IMR-90 (cell line): Measurements from ENCODE around the gene PGC. TPM values are rescaled to one million over a fixed set of nuclear protein-coding genes. Genes with fewer than 3 reads are reported as not detected.

Source experiments
- ATAC-seq: fragments of 200-7000 bp; cut with Tn5 transposase; 2 replicates; pipeline ENCODE4 v1.9.1; 2020; ENCODE audit warnings: low read depth, mild to moderate bottlenecking, moderate library complexity
- BruUV-seq: library from RNA; stranded (reverse); fragments of 400-500 nt; replicated peaks from 2 replicates; lab custom pipeline; 2021; lab: Mats Ljungman, UMichigan
- CTCF ChIA-PET: fragments of 300-600 bp; formaldehyde crosslinking; extraction: SDS; loops from one replicate; lab custom pipeline; 2021; ENCODE audit warnings: antibody characterized with exemption; lab: Yijun Ruan, JAX
- POLR2A ChIA-PET: fragments of 300-600 bp; sonication (Branson Sonifier 250); formaldehyde crosslinking; loops from one replicate; lab custom pipeline; 2022; ENCODE audit warnings: antibody characterized with exemption; ENCODE audit not compliant: unreplicated experiment; lab: Charles Lee
- DNase-seq: peaks from one replicate; pipeline ENCODE4 v3.0.0; 2013
- H2AFZ ChIP-seq: replicated peaks from 2 replicates; pipeline ENCODE3; 2013; ENCODE audit warnings: low read length, mild to moderate bottlenecking; ENCODE audit not compliant: poor library complexity
- H2AK5ac ChIP-seq: 2 replicates; pipeline ENCODE4 v1.6.1; 2013; ENCODE audit warnings: low read depth, low read length, inconsistent platforms
- H2AK9ac ChIP-seq: replicated peaks from 2 replicates; pipeline ENCODE3; 2013; ENCODE audit warnings: mild to moderate bottlenecking, low read depth, low read length, moderate library complexity; ENCODE audit not compliant: poor library complexity
- H2BK120ac ChIP-seq: 2 replicates; pipeline ENCODE4 v1.6.1; 2013; ENCODE audit warnings: low read depth, low read length, inconsistent platforms
- H2BK15ac ChIP-seq: 3 replicates; pipeline ENCODE4 v1.6.1; 2013; ENCODE audit warnings: low read depth, low read length, inconsistent platforms
- H2BK20ac ChIP-seq: 2 replicates; pipeline ENCODE4 v1.6.1; 2013; ENCODE audit warnings: low read depth, mild to moderate bottlenecking, inconsistent platforms, low read length, moderate library complexity
- H2BK5ac ChIP-seq: 2 replicates; pipeline ENCODE4 v1.6.1; 2013; ENCODE audit warnings: mild to moderate bottlenecking, low read depth, low read length, inconsistent platforms; ENCODE audit not compliant: poor library complexity, severe bottlenecking
- H3K14ac ChIP-seq: replicated peaks from 2 replicates; pipeline ENCODE4 v1.6.1; 2013; ENCODE audit warnings: low read depth, low read length, inconsistent platforms
- H3K18ac ChIP-seq: 2 replicates; pipeline ENCODE4 v1.6.1; 2013; ENCODE audit warnings: low read depth, low read length, control low read depth
- H3K23ac ChIP-seq: 2 replicates; pipeline ENCODE4 v1.6.1; 2013; ENCODE audit warnings: low read depth, low read length, inconsistent platforms
- H3K27ac ChIP-seq: 2 replicates; pipeline ENCODE4 v1.5.1; 2013; ENCODE audit warnings: mild to moderate bottlenecking, control low read depth, low read length; ENCODE audit not compliant: insufficient read depth
- H3K27me3 ChIP-seq: 2 replicates; pipeline ENCODE4 v1.6.1; 2013; ENCODE audit warnings: low read length; ENCODE audit not compliant: control insufficient read depth, insufficient read depth
- H3K36me3 ChIP-seq: 2 replicates; pipeline ENCODE4 v1.6.1; 2013; ENCODE audit warnings: low read length, mixed read lengths; ENCODE audit not compliant: control insufficient read depth, insufficient read depth
- H3K4ac ChIP-seq: 2 replicates; pipeline ENCODE4 v1.6.1; 2013; ENCODE audit warnings: low read depth, low read length, inconsistent platforms
- H3K4me1 ChIP-seq: 2 replicates; pipeline ENCODE4 v1.6.1; 2013; ENCODE audit warnings: low read length, mixed read lengths; ENCODE audit not compliant: control insufficient read depth, insufficient read depth
- H3K4me2 ChIP-seq: 2 replicates; pipeline ENCODE4 v1.6.1; 2013; ENCODE audit warnings: low read depth, mild to moderate bottlenecking, control low read depth, low read length, moderate library complexity
- H3K4me3 ChIP-seq: 2 replicates; pipeline ENCODE4 v1.5.1; 2013; ENCODE audit warnings: low read depth, mild to moderate bottlenecking, control low read depth, low read length, moderate library complexity; ENCODE audit not compliant: insufficient read depth
- H3K56ac ChIP-seq: 2 replicates; pipeline ENCODE4 v1.6.1; 2013; ENCODE audit warnings: low read length, inconsistent platforms; ENCODE audit not compliant: insufficient read depth; ENCODE audit errors: extremely low read depth
- H3K79me1 ChIP-seq, 2 experiments: 2 replicates each; pipeline ENCODE4 v1.6.1; 2013; ENCODE audit warnings: low read length in 2 of 2, inconsistent platforms in 1 of 2, low read depth in 1 of 2
- H3K9ac ChIP-seq: 2 replicates; pipeline ENCODE4 v1.6.1; 2013; ENCODE audit warnings: low read depth, low read length, control low read depth
- H3K9me1 ChIP-seq: 2 replicates; pipeline ENCODE4 v1.6.1; 2013; ENCODE audit warnings: low read length, inconsistent platforms; ENCODE audit not compliant: insufficient read depth
- H3K9me3 ChIP-seq: 2 replicates; pipeline ENCODE4 v1.6.1; 2013; ENCODE audit warnings: low read length; ENCODE audit not compliant: control insufficient read depth, insufficient read depth
- H4K20me1 ChIP-seq: 2 replicates; pipeline ENCODE4 v1.6.1; 2013; ENCODE audit warnings: low read length, inconsistent platforms; ENCODE audit not compliant: insufficient read depth
- H4K5ac ChIP-seq: 2 replicates; pipeline ENCODE4 v1.6.1; 2013; ENCODE audit warnings: mild to moderate bottlenecking, low read depth, low read length, control low read depth
- H4K8ac ChIP-seq, 2 experiments: 2 replicates each; pipeline ENCODE4 v1.6.1; 2013; ENCODE audit warnings: low read depth in 2 of 2, low read length in 2 of 2, control low read depth in 1 of 2, inconsistent platforms in 1 of 2
- H4K91ac ChIP-seq: 2 replicates; pipeline ENCODE4 v1.6.1; 2013; ENCODE audit warnings: low read depth, low read length, inconsistent platforms; ENCODE audit not compliant: insufficient read depth
- CHD1 ChIP-seq: IDR thresholded peaks from 2 replicates; pipeline ENCODE4 v1.6.1; 2012; ENCODE audit warnings: low read depth, low read length, improper control_type of control experiment
- FOS ChIP-seq: fragments of 150-350 bp; IDR thresholded peaks from 2 replicates; pipeline ENCODE4 v1.6.1; 2016; ENCODE audit warnings: low read depth, low read length
- MAFK ChIP-seq: IDR thresholded peaks from 2 replicates; pipeline ENCODE4 v1.6.1; 2012; ENCODE audit warnings: low read depth, low read length, improper control_type of control experiment
- MAZ ChIP-seq: IDR thresholded peaks from 2 replicates; pipeline ENCODE4 v1.6.1; 2012; ENCODE audit warnings: low read depth, mild to moderate bottlenecking, low read length, improper control_type of control experiment, moderate library complexity, borderline replicate concordance
- POLR2A ChIP-seq: IDR thresholded peaks from 2 replicates; pipeline ENCODE4 v1.6.1; 2012; ENCODE audit warnings: mild to moderate bottlenecking, low read depth, low read length
- WGBS, 2 experiments: methylation state at CpG; one replicate each; pipeline versions ENCODE4 v1.1.5 to v1.1.7; 2013; ENCODE audit warnings: missing lambda C conversion rate in 2 of 2; ENCODE audit not compliant: insufficient read length in 1 of 2; ENCODE audit errors: extremely low coverage in 2 of 2; 5-methylcytosine and 5-hydroxymethylcytosine counted together
- dilution Hi-C: fragments of 300-500 bp; cut with HindIII; formaldehyde crosslinking; loops from one replicate; pipeline ENCODE4 v1.14.3; 2018; ENCODE audit warnings: low sequenced_read_pairs; ENCODE audit not compliant: unreplicated experiment
- in situ Hi-C: fragments of 300-500 bp; cut with MboI; formaldehyde crosslinking; loops from 3 replicates; pipeline ENCODE4 v1.14.3; 2019; ENCODE audit warnings: low sequenced_read_pairs, inconsistent platforms, mixed read lengths
- intact Hi-C: fragments of 100-400 bp; cut with micrococcal nuclease; formaldehyde crosslinking; loops from 2 replicates; pipeline ENCODE4 v1.10.0; 2022
- polyA plus RNA-seq, 3 experiments: library from polyadenylated mRNA; depleted of rRNA; stranded (reverse); fragments of >200 nt; gene quantifications; 2 replicates each; pipeline ENCODE4 v1.2.3, GENCODE V29; 2012; ENCODE audit warnings: low replicate concordance in 1 of 3
- total RNA-seq: library from RNA; depleted of rRNA; stranded (reverse); fragments of >200 nt; gene quantifications from 2 replicates; pipeline ENCODE4 v1.2.3, GENCODE V29; 2012
- TF ChIP-seq, protein P1 (sequence below): conservative IDR thresholded peaks from 2 replicates; pipeline ENCODE4 v1.5.1; 2012; ENCODE audit warnings: mild to moderate bottlenecking, low read depth, low read length, improper control_type of control experiment
- TF ChIP-seq, protein P2 (sequence below): fragments of 150-350 bp; IDR thresholded peaks from 2 replicates; pipeline ENCODE4 v1.6.1; 2017; ENCODE audit warnings: mild to moderate bottlenecking, antibody characterized with exemption, low read length, low read depth
- TF ChIP-seq, protein P3 (sequence below): fragments of 150-350 bp; IDR thresholded peaks from 2 replicates; pipeline ENCODE4 v1.6.1; 2016; ENCODE audit warnings: low read depth, mild to moderate bottlenecking, low read length, moderate library complexity, borderline replicate concordance

Gene PGC
- total and polyA plus RNA-seq, 2 of the 4 experiments (the other 2 are of a cell fraction), result not detected

DNA sequence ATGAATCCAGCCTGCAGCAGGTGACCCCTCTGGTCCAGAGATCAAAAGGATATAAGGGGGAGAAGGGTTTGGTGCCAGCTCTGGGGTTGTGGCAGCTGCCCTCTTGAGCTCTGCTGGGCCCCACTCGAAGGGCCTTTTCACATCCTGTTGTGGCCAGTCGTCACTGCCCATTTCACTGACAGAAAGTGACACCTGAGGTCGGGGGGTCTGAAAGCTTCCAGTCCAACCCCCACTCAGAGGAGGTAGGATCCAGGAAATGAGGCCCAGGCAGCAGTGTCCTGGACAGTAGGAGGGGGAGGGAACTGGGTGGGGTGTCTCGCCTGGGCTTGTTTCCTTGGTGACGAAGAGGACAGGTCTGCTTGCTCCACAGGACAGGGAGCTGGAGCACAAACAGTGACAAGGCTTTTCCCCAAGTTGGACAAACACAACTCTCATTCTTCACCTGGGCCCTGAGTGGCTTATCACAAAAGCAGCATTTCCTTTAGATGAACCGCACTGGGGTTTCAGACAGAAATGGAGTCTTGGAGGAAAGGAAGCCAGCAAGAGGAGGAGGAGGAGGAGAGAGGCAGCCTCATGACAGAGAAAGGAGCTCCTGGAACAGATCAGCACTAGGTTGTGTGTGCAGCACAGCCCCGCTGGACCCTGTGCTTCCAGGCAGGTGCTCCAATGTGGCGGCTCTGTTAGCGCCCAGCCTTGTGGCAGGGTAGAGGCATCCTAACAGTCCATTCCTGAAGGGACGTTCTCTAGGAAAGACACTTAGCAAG lies 21.5 kb upstream of the PGC start:
- Histone ChIP-seq H3K4me3 (no peak overlapping the region), H3K14ac (no peak overlapping the region), H3K79me1 (no peaks in the 10 kb centered on the region), H3K36me3 (peaks cover 26% of the 10 kb centered on the region), H3K4me1 (peaks cover 5% of the 10 kb centered on the region; the same call in 1 of the 2 replicates), H3K9me3 (no peaks in the 10 kb centered on the region), H2BK20ac (no peak overlapping the region), H4K91ac (no peak overlapping the region), H3K9me1 (no peaks in the 10 kb centered on the region), H3K27me3 (no peaks in the 10 kb centered on the region), H2BK15ac (no peak overlapping the region), H2AFZ (no peak overlapping the region), H3K23ac (no peak overlapping the region), H3K56ac (no peak overlapping the region), H2BK5ac (no peak overlapping the region), H3K18ac (no peak overlapping the region), H2AK9ac (no peak overlapping the region), H4K5ac (no peak overlapping the region), H3K4me2 (no peak overlapping the region), H4K8ac (no peak overlapping the region), H2AK5ac (no peak overlapping the region), H3K27ac (no peak overlapping the region), H4K20me1 (no peaks in the 10 kb centered on the region), H3K9ac (no peak overlapping the region), H2BK120ac (no peak overlapping the region), H3K4ac (no peak overlapping the region)
- in situ Hi-C loops (no loop called here), intact Hi-C loops (no loop called here), dilution Hi-C loops (no loop called here)
- TF ChIP-seq, protein P1, sequence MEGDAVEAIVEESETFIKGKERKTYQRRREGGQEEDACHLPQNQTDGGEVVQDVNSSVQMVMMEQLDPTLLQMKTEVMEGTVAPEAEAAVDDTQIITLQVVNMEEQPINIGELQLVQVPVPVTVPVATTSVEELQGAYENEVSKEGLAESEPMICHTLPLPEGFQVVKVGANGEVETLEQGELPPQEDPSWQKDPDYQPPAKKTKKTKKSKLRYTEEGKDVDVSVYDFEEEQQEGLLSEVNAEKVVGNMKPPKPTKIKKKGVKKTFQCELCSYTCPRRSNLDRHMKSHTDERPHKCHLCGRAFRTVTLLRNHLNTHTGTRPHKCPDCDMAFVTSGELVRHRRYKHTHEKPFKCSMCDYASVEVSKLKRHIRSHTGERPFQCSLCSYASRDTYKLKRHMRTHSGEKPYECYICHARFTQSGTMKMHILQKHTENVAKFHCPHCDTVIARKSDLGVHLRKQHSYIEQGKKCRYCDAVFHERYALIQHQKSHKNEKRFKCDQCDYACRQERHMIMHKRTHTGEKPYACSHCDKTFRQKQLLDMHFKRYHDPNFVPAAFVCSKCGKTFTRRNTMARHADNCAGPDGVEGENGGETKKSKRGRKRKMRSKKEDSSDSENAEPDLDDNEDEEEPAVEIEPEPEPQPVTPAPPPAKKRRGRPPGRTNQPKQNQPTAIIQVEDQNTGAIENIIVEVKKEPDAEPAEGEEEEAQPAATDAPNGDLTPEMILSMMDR, result no peak
- TF ChIP-seq FOS (no peak), CHD1 (no peak), POLR2A (no peak), MAFK (no peak), MAZ (no peak)
- TF ChIP-seq, protein P2, sequence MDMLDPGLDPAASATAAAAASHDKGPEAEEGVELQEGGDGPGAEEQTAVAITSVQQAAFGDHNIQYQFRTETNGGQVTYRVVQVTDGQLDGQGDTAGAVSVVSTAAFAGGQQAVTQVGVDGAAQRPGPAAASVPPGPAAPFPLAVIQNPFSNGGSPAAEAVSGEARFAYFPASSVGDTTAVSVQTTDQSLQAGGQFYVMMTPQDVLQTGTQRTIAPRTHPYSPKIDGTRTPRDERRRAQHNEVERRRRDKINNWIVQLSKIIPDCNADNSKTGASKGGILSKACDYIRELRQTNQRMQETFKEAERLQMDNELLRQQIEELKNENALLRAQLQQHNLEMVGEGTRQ, result no peak
- TF ChIP-seq, protein P3, sequence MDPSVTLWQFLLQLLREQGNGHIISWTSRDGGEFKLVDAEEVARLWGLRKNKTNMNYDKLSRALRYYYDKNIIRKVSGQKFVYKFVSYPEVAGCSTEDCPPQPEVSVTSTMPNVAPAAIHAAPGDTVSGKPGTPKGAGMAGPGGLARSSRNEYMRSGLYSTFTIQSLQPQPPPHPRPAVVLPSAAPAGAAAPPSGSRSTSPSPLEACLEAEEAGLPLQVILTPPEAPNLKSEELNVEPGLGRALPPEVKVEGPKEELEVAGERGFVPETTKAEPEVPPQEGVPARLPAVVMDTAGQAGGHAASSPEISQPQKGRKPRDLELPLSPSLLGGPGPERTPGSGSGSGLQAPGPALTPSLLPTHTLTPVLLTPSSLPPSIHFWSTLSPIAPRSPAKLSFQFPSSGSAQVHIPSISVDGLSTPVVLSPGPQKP, result no peak
- BruUV-seq, result no TSS peak
- CTCF ChIA-PET, result interaction anchor here (0.6 kb wide), 1 partner anchor 29 kb away, joined by 3 read pairs; no protein-coding TSS in a partner anchor
- POLR2A ChIA-PET, result no interaction called here
- no peak for ATAC-seq
- no peak for DNase-seq
- 69% methylated on average over 2 of the region's 10 CpGs; no CpG with 5 or more reads in 1 of the 2 experiments for WGBS, 2 experiments
